Cortex of kidney (tissue), 1 donor: ENCODE measurements around the gene NR2F6.
"Not testable (repeated sequence)": the region's sequence is repeated elsewhere in the genome, so short reads cannot be mapped to it uniquely, and the experiment has no call there.

Experiments
- DNase-seq: peaks from one replicate; lab custom pipeline; 2025; lab: John Stamatoyannopoulos, UW

Gene NR2F6

DNA sequence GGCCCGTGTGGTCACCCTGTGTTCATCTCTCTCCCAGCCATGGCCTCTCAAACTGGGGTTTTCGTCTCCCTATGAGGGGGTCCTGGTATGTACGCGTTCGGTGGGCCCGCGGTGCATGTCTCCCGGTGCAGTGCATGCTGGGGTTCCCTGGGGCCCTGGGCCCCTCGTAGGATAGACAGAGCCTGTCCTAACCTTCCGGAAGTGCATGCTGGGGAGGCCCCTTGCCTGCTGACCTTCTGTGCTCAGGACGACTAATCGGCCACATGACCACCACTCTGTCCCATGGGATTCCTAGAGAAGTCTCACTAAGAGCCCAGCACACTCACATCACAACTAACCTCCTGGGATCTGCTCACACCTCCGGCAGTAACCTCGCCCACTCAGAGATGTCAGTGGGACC is 35.4 kb downstream of the NR2F6 start:
- no peak for DNase-seq

GRCh38 chr19:17209126-17210036 is 36.3 kb downstream of the NR2F6 start:
- no peak for DNase-seq

GRCh38 chr19:17206736-17207581 is 38.8 kb downstream of the NR2F6 start:
- DNase-seq: no peak

- DNase-seq: no peak
Measured at GRCh38 chr19:17205237-17206140, 40.2 kb downstream of the NR2F6 start.

DNA sequence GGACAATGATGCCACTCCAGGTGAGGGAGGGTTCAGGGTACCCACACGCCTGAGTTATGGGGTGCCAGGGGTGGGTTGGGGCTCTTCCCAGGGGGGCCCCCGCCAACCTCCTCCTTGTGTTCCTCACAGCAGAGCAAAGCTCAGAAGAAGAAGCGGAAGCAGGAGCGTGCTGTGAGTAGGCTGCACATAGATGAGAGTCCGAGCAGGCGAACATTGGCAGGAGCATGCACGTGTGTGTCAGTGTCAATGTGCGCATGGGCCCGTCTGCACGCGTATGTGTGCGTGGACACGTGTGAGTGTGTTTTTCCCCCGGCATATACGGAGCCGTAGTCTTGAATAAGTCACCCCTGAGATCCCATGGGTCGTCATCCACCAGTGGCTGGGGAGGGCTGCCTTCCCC is 43.0 kb downstream of the NR2F6 start:
- DNase-seq: no peak

- DNase-seq: no peak
Measured at GRCh38 chr19:17202249-17202648, 43.5 kb downstream of the NR2F6 start.

DNA sequence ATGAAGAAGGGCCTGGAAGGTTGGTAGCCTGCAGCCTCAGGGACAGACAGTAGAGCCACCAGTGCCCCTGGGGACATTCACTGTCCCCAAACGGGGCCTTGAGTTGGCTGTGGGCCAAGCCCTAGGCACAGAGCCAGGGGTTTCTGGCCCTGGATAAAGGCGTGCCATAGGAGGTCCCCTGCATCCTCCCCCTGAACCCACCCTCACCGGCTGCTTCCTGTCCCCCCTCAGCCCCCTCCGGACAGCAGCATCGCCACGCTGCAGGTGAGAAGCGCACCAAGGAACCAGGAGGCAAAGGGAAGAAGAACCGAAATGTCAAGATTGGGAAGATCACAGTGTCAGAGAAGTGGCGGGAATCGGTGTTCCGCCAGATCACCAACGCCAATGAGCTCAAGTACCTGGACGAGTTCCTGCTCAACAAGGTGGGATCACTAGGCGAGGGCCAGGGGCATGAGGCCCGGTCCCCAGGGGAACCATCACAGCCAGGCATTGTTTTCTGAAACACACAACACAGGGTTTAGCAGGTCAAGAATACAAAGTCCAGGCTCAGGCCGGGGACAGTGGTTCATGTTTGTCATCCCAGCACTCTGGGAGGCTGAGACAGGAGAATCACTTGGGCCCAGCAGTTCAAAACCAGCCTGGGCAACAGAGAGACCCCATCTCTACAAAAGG is 45.2 kb downstream of the NR2F6 start:
- DNase-seq: no peak

DNA sequence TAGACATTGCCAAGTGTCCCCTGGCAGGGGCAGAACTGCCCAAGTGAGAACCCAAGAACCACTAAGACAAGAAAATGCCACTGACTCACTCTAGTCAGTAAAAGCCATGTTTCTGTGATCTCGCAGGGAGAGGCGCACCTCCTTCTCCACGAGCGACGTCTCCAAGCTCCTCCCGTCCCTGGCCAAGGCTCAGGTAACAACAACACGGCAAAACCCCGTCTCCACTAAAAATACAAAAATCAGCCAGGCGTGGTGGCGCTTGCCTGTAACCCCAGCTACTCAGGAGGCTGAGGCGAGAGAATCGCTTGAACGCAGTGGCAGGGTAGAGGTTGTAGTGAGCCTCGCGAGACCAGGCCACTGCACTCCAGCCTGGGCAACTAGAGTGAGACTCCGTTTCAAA is 48.1 kb downstream of the NR2F6 start:
- no peak for DNase-seq

- no peak for DNase-seq
Measured at GRCh38 chr19:17196610-17197009, 49.1 kb downstream of the NR2F6 start.

DNA sequence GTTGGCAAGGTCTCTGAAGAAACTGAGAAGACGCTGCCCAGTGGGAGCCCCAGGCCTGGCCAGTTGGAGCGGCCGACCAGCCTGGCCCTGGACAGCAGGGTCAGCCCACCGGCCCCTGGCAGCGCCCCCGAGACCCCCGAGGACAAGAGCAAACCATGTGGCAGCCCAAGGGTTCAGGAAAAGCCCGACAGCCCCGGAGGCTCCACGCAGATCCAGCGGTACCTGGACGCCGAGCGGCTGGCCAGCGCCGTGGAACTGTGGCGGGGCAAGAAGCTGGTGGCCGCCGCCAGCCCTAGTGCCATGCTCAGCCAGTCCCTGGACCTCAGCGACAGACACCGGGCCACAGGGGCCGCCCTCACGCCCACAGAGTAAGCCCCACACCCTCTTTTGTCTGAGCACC is 50.6 kb downstream of the NR2F6 start:
- no peak for DNase-seq

DNA sequence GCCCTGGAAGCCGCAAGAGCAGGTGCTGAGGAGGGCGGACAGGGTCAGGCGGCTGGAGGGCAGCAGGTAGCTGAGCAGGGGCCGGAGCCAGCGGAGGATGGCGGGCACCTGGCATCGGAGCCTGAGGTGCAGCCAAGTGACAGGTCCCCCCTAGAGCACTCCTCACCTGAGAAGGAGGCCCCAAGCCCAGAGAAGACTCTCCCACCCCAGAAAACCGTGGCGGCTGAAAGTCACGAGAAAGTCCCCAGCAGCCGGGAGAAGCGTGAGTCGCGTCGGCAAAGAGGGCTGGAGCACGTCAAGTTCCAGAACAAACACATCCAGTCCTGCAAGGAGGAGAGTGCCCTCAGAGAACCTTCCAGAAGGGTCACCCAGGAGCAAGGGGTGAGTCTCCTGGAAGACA is 51.1 kb downstream of the NR2F6 start:
- DNase-seq: no peak

DNA sequence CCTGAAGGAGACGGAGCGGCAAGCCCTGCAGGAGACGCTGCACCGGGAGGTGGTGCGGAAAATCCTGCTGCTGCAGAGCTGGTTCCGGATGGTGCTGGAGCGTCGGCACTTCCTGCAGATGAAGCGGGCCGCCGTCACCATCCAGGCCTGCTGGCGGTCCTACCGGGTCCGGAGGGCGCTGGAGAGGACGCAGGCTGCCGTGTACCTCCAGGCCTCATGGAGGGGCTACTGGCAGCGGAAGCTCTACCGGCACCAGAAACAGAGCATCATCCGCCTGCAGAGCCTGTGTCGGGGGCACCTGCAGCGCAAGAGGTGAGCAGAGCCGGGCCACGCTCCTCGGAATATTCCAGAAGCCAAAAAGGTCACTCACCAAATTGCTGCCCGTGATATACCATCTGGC is 53.0 kb downstream of the NR2F6 start:
- no peak for DNase-seq

GRCh38 chr19:17191736-17192135 is 54.0 kb downstream of the NR2F6 start:
- not testable (repeated sequence) for DNase-seq

- DNase-seq: no peak
Measured at GRCh38 chr19:17185590-17185989, 60.1 kb downstream of the NR2F6 start.

GRCh38 chr19:17184371-17184841 is 61.3 kb downstream of the NR2F6 start:
- no peak for DNase-seq

GRCh38 chr19:17183858-17184321 is 61.8 kb downstream of the NR2F6 start:
- no peak for DNase-seq

GRCh38 chr19:17183271-17183761 is 62.4 kb downstream of the NR2F6 start:
- no peak for DNase-seq
